Amygdala (tissue), 56 donors: ENCODE data around the gene IL3RA.
"Not testable (repeated sequence)": the region's sequence is repeated elsewhere in the genome, so short reads cannot be mapped to it uniquely, and the experiment has no call there.

Experiments used
- DNase-seq, 56 donors: peaks; one replicate each; lab custom pipeline; 2025; lab: John Stamatoyannopoulos, UW

Gene IL3RA

DNA sequence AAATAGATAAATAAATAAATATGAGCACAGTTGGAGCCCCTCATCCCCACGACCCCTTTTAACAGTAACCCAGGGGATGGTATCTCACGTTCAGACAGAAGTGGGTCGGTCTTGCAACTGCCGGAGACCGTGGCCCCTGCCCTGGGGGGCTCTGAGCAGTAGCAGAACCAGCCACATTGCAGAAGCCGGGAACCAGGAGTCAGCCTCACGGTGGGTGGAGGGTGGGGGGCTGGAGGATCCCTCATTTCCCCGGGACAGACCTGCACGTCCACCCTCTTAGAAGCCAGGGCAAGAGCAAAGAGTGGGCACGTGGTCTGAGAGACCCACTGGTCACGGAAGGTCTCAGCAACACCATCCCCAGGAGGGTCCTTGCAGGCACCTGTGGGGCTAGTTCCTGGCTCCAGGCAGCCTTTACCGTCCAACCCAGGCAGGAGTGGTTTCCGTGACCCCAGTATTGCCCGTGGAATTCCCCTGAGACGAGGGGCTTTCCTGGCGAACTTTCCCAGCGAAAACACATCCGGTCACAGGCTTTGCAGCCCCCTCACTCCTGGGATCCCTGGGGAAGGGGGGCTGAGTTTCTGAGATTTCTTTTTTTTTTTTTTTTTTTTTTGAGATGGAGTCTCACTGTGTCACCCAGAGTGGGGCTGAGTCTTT is 8.8 kb upstream of the IL3RA start:
- no peak for DNase-seq

DNA sequence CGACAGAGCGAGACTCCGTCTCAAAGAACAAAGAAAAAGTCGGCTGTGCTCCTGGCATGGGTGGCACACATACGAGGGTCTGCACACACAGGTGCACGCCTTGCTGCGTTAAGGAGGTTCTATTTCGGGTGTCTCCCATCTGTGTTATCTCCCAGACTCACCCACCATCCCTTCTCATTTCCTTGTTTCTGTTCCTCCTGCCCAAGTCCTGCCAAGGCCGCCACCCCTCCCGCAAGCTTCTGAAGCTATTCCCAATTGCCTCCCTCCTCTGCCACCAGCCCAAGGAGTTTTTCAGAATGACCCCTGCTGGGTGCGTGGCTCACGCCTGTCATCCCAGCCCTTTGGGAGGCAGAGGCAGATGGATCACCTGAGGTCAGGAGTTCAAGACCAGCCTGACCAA is 6.0 kb upstream of the IL3RA start:
- peak in 4 of 56 donors; percentile 2 to 11 (median 3) for DNase-seq

DNA sequence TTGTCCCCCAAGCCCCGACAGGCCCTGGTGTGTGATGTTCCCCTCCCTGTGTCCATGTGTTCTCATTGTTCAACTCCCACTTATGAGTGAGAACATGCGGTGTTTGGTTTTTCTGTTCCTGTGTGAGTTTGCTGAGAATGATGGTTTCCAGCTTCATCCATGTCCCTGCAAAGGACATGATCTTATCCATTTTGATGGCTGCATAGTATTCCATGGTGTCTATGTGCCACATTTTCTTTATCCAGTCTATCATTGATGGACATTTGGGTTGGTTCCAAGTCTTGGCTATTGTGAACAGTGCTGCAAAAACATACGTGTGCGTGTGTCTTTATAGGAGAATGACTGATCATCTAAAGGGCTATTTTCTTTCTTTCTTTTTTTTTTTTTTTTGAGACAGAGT is 4.2 kb upstream of the IL3RA start:
- DNase-seq, result not testable (repeated sequence)

DNA sequence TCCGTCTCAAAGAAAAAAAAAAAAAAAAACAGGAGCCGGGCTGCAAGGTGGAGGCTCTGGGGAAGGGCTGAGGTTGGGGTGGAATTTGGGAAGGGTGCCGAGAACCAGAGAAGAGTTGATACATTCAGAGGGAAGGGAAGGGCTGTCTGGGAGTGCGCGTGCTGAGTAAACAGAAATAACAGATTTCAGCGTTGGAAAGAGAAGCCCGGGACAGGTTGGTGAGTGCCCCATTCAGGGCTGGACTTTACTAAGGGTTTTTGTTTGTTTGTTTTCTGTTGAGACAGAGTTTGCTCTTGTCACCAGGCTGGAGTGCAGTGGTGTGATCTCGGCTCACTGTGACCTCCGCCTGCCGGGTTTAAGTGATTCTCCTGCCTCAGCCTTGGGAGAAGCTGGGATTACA is 1.7 kb upstream of the IL3RA start:
- DNase-seq, result no peak

DNA sequence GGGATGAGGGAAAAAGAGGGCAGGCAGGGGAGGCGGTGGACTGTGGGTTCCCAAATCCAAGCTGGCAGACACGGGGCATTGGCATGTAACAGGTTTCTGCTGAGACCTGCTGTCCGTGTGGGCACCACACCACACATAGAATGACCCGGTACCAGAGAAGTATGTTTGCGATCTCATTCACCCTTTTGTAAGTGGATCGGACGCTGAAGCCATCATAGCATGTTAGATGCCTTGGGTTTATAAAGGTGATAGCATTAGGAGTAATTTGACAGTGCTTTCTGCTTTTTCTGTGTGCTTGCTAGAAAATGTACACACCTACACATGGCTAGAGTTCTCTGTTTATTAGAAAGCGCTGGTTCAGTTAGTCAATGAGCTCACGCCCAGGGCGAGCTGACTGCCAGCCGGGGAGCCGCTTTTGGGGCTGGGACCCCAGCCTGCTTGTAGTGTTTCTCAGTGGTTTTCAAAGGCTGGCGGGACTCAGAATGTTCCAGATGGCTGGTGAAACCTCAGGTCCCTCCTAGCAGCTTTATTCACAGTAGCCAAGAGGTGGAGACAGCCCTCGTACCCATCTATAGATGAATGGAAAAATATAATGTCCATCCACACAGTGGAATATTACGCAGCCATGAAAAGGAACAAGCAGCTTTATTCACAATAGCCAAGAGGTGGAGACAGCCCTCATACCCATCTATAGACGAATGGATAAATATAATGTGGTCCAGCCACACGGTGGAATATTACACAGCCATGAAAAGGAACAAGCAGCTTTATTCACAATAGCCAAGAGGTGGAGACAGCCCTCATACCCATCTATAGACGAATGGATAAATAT is 579 bp downstream of the IL3RA start:
- no peak for DNase-seq

DNA sequence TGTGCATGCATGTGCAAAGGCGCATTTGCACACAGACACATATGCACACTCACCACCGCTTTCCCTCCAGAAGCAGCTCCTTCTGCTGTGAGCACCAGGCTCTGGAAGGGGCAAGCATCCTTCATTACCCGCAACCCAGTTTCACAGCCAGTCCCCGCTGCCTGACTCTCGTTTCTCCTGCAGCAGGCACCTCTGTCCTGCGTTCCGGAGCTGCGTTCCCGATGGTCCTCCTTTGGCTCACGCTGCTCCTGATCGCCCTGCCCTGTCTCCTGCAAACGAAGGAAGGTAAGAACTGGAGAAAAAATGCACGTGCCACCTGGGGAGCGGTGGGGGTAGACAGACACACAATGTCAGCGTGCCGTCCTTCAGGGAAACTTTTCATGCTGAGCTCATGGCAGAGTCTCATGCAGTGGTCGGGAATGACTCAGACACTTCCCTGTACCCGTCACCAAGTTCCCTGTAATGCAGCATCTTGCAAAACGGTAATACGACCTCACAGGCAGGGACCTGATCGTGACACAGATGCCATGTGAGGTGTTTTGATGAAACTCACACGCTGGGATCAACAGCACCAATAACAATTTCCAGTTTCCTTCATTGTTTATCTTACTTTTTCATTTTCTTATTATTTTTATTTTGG is 5.1 kb downstream of the IL3RA start:
- DNase-seq, result no peak

DNA sequence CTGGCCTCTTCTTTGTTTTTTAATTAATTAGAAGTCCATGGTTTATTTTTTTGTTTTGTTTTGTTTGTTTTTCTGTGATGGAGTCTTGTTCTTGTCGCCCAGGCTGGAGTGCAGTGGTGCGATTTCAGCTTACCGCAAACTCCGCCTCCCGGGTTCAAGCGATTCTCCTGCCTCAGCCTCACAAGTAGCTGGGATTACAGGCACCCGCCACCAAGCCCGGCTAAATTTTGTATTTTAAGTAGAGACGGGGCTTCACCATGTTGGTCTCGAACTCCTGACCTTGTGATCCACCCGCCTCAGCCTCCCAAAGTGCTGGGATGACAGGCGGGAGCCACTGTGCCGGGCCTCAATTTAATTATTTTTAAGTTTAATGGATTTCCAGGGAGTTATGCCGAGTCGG is 13.0 kb downstream of the IL3RA start:
- DNase-seq, result not testable (repeated sequence)

DNA sequence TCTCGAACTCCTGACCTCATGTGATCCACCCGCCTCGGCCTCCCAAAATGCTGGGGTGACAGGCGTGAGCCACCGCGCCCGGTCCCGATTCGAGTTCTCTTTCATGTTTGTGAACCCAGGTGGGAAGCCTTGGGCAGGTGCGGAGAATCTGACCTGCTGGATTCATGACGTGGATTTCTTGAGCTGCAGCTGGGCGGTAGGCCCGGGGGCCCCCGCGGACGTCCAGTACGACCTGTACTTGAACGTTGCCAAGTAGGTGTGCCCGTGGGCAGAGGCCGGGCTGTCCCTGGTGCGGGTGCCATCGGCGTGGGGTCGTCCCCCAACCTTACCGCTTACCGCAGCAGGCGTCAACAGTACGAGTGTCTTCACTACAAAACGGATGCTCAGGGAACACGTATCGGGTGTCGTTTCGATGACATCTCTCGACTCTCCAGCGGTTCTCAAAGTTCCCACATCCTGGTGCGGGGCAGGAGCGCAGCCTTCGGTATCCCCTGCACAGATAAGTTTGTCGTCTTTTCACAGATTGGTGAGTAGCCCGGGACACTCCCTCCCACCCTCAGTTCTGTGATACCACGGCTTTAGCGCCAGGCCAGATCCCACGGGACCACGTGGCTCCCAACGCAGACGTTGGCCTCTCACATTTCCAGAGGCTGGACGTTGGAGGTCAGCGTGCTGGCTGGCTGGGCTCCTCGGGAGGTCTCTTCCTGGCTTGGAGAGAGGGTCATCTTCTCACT is 15.6 kb downstream of the IL3RA start:
- no peak for DNase-seq

DNA sequence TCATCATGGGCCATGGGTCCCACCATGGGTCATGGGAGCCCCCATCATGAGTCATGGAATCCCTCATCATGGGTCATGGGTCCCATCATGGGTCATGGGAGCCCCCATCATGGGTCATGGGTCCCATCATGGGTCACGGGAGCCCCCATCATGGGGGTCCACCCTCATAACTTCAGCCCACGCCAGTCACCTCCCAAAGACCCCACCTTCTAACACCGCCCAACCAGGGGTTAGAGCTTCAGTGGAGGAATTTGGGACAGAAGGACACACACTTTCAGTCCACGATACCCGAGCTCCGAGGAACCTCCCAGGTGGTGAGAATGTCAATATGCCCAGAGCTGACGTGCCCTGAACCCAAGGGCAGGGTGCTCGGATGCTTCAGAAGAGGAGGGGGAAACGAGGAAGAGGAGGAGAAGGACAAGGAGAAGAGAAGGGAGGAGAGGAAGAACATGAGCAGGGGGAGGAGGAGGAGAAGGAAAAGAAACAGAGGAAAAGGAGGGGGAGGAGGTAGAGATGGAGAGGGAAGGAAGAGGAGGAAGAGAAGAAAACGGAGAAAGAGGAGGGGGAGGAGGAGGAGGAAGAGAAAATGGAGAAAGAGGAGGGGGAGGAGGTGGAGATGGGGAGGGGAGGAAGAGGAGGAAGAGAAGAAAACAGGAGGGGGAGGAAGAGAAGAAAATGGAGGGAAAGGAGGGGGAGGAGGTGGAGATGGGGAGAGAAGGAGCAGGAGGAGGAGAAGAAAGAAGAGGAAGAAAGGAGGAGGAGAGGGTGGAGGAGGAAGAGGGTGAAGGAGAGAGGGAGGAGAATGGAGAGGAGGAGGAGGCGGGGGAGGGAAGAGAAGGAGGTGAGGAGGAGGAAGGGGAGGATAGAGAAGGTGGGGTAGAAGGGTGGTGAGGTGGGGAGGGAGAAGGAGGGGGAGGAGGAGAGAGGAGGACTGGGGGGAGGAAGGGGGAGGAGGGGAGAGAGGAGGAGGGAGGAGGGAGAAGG is 17.7 kb downstream of the IL3RA start:
- no peak for DNase-seq

DNA sequence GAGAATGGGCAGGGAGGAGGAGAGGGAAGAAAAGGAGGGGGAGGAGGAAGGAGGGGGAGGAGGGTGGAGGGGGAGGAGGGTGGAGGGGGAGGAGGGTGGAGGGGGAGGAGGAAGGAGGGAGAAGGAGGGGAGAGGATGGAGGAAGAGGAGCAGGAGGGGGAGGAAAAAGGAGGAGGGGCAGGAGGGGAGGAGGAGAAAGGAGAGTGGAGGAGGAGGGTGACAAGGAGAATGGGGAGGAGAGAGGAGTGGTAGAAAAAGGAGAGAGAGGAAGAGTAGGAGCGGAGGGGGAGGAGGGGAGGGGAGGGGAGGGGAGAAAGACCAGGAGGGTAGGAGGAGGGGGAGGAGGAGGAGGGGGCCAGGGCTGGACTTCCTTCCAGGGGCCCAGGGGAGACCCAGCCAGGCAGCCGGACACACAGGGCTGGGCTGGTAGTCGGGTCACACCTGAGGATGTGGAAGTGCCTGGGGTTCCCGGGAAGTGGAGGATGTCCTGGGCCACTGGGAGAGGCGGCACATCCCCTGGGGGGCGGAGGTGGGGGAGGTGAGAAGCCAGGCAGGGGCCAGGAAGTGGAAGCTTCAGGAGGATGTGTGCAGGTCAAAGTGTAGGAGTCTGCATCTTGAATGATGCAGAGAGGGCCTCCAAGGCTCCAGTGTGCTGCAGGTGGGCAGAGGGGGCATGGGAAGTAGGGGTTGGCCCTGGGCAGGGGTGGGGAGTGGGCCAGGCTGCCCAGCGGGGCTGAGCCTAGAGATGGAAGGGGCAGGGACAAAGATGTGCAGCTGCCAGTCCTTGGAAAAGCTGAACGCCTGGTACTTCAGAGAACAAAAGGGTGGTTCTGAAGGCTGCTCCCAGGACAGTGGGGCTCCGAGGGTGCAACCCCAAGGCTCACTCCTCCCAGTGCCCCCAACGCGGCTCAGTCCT is 18.8 kb downstream of the IL3RA start:
- peak in 1 of 56 donors; percentile 43 for DNase-seq

DNA sequence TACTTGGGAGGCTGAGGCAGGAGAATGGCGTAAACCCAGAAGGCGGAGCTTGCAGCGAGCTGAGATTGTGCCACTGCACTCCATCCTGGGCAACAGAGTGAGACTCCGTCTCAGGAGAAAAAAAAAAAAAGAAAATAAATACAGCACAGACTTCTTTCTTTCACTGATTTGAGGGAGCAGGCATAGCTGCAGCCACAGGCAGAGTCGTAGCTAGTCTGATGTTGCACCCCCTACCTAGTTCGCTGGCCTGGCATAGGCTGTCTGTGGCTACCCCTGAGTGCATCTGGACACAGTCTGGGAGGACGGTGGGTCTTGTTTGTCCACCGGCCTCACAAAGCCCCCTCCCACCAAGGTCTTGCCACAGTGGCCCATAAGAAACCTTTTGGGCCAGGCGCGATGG is 21.4 kb downstream of the IL3RA start:
- DNase-seq, result no peak

DNA sequence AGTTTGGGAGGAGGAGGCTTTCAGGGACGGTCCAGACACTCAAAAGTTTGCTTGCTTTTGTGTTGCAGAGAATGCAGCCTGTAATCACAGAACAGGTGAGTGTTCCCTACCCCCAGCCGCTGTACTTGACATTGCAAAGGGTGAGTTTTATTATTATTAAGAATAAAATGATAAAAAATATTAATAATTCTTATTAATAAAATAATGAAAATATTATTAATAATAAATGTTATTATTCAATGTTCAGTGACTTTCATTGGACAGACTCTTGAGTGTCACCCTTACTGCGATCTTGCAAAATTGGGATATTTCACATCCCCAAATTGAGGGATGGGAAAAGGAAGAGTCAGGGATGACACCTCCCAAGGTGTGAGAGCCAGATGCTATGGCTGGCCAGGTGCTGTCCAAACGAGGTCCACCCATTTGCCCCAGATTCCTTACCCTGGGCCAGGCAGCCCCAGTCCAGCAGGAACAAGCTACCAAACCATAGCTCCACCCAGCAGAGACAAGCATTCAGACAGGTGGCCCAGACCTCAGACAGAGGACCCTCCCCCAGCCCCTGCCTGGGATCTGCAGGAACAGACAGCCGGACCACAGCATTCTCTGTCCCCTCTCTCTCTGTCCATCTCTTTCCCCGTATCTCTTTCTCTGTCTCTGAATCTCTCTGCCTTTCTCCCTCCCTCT is 22.4 kb downstream of the IL3RA start:
- no peak for DNase-seq

DNA sequence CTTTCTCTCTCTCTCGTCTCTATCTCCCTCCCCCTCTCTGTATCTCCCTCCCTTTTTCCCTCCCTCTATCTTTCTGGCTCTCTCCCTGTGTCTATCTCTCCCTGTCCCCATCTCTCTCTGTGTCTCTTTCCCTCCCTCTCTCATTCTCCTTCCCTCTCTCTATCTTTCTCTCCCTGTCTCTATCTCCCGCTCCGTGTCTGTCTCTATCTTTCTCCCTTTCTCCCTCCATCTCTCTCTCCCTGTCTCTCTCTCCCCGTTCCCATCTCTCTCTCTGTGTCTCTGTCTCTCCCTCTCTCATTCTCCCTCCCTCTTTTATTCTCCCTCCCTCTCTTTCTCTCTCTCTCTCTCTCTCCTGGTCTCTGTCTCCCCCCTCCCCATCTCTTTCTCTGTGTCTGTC is 22.9 kb downstream of the IL3RA start:
- no peak for DNase-seq

DNA sequence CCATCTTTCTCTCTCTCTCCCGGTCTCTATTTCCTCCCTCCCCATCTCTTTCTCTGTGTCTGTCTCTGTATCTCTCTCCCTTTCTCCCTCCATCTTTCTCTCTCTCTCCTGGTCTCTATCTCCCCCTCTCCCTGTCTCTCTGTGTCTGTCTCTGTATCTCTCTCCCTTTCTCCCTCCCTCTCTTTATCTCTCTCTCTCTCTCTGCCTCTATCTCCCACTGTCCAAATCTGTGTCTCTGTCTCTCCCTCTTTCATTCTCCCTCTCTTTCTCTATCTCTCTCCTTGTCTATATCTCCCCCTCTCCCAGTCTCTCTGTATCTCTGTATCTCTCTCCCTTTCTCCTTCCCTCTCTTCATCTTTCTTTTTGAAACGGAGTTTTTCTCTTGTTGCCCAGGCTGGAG is 23.6 kb downstream of the IL3RA start:
- no peak for DNase-seq

DNA sequence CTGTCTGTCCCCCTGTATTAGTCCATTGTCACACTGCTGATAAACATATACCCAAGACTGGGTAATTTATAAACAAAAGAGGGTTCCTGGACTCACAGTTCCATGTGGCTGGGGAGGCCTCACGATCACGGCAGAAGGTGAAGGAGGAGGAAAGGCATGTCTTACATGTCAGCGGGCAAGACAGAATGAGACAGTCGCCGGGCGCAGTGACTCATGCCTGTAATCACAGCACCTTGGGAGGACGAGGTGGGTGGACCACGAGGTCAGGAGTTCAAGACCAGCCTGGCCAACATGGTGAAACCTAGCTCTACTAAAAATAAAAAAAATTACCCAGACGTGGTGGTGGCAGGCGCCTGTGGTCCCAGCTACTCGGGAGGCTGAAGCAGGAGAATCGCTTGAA is 24.7 kb downstream of the IL3RA start:
- DNase-seq, result no peak

DNA sequence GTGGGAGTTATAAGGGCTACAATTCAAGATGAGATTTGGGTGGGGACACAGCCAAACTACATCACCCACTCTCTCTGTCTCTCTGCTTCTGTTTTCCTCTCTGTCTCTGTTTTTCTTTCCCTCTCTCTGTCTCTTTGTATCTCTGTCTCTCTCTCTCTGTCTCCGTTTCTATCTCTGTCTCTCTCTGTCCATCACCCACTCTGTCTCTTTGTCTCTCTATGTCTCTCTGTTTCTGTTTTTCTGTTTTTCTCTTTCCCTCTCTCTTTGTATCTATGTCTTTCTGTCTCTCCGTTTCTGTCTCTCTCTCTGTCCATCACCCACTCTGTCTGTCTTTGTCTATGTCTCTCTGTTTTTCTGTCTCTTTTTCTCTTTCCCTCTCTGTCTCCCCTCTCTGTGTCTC is 25.3 kb downstream of the IL3RA start:
- no peak for DNase-seq

DNA sequence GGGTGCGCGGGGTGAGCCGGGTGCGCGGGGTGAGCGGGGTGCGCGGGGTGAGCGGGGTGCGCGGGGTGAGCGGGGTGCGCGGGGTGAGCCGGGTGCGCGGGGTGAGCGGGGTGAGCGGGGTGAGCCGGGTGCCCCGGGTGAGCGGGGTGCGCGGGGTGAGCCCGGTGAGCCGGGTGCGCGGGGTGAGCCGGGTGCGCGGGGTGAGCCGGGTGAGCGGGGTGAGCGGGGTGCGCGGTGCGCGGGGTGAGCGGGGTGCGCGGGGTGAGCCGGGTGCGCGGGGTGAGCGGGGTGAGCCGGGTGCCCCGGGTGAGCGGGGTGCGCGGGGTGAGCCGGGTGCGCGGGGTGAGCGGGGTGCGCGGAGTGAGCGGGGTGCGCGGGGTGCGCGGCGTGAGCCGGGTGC is 29.8 kb downstream of the IL3RA start:
- DNase-seq, result not testable (repeated sequence)

DNA sequence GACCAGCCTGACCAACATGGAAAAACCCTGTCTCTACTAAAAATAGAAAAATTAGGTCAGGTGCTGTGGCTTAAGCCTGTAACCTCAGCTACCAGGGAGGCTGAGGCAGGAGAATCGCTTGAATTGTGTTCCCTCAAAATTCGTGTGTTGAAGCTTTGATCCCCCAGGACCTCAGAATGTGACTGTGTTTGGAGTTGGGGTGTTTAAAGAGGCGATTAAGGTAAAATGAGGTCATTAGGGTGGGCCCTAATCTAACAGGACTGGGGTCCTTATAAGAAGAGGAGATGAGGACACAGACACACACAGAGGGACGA is 31.8 kb downstream of the IL3RA start:
- DNase-seq, result no peak
